ENCODE results near the gene TLK2.

TLK2 gene

GRCh38 chr17:62578757-62579487 is 100.3 kb downstream of the TLK2 start:
- H3K4me3 ChIP-seq (ENCODE audit: low read depth, low read length), result no peak overlapping the region
- TF ChIP-seq MYC (IDR thresholded peaks at IDR 0.05; ENCODE audit: low read depth, low read length) (no peak), CTCF (IDR thresholded peaks at IDR 0.05; ENCODE audit: low read depth, low read length) (no peak), POLR2A (IDR thresholded peaks at IDR 0.05; ENCODE audit: extremely low read depth, insufficient read length) (no peak), MAX (IDR thresholded peaks at IDR 0.05; ENCODE audit: low read depth, low read length) (no peak)
- DNase-seq (ENCODE audit: low read depth), result no peak

DNA sequence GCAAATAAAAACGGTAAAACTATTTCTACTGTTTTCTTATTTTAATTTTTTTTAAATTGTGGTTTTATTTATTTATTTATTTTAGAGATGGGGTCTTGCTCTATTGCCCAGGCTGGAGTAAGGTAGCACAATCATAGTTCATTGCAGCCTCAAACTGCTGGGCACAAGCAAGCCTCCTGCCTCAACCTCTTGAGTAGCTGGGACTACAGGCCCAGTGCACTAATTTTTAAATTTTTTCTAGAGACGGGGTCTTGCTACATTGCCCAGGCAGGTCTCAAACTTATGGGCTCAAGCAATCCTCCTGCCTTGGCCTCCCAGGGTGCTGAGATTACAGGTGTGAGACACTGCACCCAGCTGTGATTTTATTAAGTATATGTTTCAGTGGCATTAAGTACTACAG is 102.3 kb downstream of the TLK2 start:
- no peak for DNase-seq (ENCODE audit: low read depth)
- TF ChIP-seq CTCF (IDR thresholded peaks at IDR 0.05; ENCODE audit: low read depth, low read length) (no peak), MYC (IDR thresholded peaks at IDR 0.05; ENCODE audit: low read depth, low read length) (no peak), POLR2A (IDR thresholded peaks at IDR 0.05; ENCODE audit: extremely low read depth, insufficient read length) (no peak), MAX (IDR thresholded peaks at IDR 0.05; ENCODE audit: low read depth, low read length) (no peak)
- H3K4me3 ChIP-seq (ENCODE audit: low read depth, low read length), result no peak overlapping the region

GRCh38 chr17:62581764-62582163 is 103.1 kb downstream of the TLK2 start:
- DNase-seq (ENCODE audit: low read depth), result no peak
- TF ChIP-seq CTCF (IDR thresholded peaks at IDR 0.05; ENCODE audit: low read depth, low read length) (no peak), MAX (IDR thresholded peaks at IDR 0.05; ENCODE audit: low read depth, low read length) (no peak)
- no peak overlapping the region for H3K4me3 ChIP-seq (ENCODE audit: low read depth, low read length)

GRCh38 chr17:62587554-62587953 is 108.9 kb downstream of the TLK2 start:
- DNase-seq (ENCODE audit: low read depth), result no peak
- H3K4me3 ChIP-seq (ENCODE audit: low read depth, low read length), result no peak overlapping the region
- TF ChIP-seq CTCF (IDR thresholded peaks at IDR 0.05; ENCODE audit: low read depth, low read length) (no peak), POLR2A (IDR thresholded peaks at IDR 0.05; ENCODE audit: extremely low read depth, insufficient read length) (no peak), MAX (IDR thresholded peaks at IDR 0.05; ENCODE audit: low read depth, low read length) (no peak), MYC (IDR thresholded peaks at IDR 0.05; ENCODE audit: low read depth, low read length) (no peak)

DNA sequence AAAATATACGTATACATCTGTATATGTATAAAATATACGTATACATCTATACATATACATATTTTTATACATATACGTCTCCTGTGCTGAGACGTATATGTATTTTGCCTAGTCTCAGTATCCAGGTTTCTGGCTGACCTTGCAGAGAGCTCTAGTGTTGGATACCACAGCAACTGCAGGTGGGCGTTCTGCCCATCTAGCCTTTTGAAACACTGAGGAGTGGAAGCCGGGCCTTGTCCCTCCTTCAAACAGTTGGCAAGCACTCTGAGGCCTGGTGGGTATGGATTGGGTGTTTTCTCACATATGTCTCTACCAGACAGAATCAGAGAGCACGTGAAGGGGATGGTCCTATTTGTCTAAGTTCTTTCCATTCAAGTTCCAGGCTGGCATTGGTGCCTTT is 109.5 kb downstream of the TLK2 start:
- DNase-seq (ENCODE audit: low read depth), result no peak
- H3K4me3 ChIP-seq (ENCODE audit: low read depth, low read length), result no peak overlapping the region
- TF ChIP-seq CTCF (IDR thresholded peaks at IDR 0.05; ENCODE audit: low read depth, low read length) (no peak), POLR2A (IDR thresholded peaks at IDR 0.05; ENCODE audit: extremely low read depth, insufficient read length) (no peak), MAX (IDR thresholded peaks at IDR 0.05; ENCODE audit: low read depth, low read length) (no peak), MYC (IDR thresholded peaks at IDR 0.05; ENCODE audit: low read depth, low read length) (no peak)

All from NB4 (cell line).